HG03460 (cell line): Measurements from ENCODE around the gene PCDHGC5.

Experiments used
- ATAC-seq: cut with Tn5 transposase; IDR thresholded peaks from one replicate; pipeline ENCODE4 v1.9.1; 2021; ENCODE audit not compliant: unreplicated experiment

Gene PCDHGC5

DNA sequence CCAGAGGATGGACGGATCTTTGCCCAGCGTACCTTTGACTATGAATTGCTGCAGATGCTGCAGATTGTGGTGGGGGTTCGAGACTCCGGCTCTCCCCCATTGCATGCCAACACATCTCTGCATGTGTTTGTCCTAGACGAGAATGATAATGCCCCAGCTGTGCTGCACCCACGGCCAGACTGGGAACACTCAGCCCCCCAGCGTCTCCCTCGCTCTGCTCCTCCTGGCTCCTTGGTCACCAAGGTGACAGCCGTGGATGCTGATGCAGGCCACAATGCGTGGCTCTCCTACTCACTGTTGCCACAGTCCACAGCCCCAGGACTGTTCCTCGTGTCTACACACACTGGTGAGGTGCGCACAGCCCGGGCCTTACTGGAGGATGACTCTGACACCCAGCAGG, 1.9 kb downstream of the PCDHGC5 start:
- no peak for ATAC-seq

DNA sequence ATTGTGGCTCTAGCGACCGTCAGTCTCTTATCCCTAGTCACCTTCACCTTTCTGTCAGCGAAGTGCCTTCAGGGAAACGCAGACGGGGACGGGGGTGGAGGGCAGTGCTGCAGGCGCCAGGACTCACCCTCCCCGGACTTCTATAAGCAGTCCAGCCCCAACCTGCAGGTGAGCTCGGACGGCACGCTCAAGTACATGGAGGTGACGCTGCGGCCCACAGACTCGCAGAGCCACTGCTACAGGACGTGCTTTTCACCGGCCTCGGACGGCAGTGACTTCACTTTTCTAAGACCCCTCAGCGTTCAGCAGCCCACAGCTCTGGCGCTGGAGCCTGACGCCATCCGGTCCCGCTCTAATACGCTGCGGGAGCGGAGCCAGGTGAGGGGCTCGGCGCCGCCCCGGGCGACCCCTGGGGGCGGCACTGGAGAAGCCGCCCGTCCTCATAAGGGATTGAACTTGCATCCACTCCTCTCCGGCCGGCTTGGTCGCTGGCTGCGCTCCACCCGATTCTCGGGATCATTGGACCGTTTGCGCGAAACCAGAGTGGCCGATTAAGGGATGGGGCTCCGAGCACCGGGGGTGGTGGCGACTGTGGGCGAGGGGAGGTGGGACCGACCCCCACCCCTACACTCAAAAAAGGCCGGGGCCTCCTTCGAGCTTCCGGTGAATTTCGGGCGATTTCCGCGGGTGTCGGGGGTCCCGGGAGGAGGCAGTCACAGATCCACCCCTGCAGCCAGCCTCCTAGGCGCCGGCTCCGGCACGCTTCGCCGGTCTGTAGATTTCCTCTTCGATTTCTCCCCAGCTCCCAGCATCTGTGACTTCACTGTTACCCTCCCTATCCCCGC, 2.7 kb downstream of the PCDHGC5 start:
- ATAC-seq: no peak

DNA sequence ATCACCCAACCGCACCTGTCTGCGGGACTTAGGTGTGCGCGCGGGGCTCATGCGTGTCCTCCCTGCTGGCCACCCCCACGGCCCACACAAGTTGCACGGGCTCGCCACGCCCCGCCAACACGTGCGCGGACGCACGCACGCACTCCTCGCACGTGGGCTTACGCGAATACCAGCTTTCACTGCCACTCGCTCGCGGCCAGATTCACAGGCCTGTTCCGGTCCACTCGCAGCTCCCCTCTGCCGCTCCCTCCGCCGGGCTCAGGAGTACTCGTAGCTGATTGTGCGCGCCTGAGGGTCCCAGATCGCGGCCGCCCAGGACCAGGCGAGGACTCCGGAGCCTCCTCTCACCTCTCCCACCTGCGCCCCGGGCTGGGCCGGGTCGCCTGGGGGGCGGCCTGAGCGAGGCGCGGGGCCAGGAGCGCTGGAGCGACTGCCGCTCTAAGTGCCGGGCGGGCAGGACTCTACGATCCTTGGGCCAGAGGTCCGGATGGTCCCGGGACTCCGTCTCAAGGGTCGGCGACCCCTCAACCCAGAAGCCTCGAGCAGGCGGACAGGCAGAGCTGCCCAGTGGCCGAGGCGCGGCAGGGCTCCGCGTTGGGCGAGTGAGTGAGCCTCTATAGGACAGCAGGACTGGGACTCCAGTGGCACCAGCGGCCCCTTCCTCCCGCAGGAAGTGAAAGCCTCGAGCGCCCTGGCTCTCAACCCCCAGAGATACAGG, 3.4 kb downstream of the PCDHGC5 start:
- no peak for ATAC-seq

- no peak for ATAC-seq
These were observed 4.9 kb downstream of the PCDHGC5 start for GRCh38 chr5:141493500-141494422.

GRCh38 chr5:141494761-141495452, 6.0 kb downstream of the PCDHGC5 start:
- no peak for ATAC-seq

DNA sequence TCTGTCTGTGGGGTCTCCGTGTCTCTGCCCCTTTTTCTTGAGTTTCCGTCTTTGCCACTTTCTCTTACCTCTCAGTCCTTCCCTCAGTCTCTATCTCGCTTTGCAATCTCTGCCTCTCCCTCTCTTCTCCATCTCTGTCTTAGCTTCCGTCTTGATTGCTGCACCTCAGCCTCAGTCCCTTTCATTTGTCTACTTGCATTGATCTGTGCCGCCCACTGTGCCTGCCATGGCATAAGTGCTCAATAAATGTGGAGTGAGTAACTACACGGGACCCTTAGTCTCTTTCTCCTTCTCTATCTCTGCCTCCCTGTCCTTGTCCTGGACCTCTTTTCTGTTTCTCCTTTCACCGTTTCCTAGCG, 6.6 kb downstream of the PCDHGC5 start:
- no peak for ATAC-seq

DNA sequence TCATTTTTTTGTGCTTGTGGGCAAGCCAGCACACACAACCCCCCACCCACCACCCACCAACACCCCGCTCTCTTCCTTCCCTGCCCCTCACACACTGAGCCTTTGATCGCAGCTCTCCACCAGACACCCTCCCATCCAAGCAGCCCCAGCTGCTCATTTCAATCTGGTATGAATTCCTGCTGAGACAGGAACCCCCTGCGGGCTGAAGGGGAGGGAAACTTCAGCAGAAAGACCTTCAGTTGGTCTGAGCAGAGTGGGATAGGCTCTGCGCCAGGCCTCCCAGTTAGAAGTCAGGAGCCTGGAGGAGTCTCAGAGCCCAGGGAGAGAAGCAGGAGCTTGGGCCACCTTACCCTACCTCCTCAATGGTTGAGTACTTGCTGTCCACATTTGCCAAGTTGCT, 7.2 kb downstream of the PCDHGC5 start:
- no peak for ATAC-seq

DNA sequence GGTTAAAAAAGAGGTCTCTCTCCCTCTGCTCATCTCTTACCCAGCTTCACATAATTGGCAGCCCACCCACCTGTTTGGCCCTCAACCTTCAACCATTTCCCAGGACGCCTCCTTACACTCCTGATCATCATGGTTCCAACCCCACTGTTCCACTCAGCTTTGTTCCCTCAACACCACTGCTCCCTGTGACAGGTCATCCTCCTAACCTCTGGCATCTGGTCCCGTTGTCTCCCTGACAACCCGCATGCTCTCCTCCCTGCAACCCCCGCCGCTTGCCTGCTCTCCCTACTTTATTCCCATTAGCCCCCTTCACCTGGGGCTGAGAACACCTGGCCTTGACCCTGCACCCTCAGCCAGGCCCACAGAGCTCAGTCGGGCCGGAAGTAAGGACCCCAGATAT, 12.9 kb downstream of the PCDHGC5 start:
- no peak for ATAC-seq

DNA sequence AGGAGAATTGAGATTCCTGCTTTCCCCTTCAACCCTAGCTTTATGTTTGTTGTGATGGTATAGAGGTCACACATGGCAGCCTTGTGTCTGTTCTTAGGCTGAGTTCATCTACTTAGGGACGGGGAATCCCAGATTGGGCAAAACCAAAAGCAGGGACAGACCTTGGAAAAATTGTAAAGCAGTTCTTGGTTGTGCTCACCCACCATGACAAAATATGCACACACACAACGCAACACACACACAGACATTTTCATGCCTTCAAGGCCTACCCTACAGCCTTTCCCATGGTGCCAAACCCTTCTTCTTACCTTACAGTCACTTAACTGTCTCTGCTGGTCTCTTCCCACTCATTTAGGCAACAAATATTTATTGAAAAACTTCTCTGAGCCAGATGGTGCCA, 14.8 kb downstream of the PCDHGC5 start:
- ATAC-seq: no peak

DNA sequence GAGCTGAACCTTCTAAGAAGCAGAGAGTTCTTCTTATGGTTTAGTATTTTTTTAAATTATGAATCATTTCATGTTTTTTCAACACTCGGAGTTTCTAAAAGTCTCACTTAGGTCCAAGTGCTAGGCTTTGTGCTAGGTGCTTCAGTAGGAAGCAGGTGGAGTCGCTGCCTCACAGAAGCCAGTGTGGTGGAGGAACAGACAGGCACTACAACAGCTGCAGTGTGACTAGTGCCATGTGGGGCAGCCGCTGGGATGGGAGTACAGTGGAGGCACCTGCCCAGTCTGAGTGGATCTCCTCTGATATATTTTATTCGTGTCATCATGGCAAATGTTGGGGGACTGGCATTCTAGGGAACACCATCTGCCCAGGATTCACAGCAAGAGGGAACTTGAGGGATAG, 15.3 kb downstream of the PCDHGC5 start:
- no peak for ATAC-seq

DNA sequence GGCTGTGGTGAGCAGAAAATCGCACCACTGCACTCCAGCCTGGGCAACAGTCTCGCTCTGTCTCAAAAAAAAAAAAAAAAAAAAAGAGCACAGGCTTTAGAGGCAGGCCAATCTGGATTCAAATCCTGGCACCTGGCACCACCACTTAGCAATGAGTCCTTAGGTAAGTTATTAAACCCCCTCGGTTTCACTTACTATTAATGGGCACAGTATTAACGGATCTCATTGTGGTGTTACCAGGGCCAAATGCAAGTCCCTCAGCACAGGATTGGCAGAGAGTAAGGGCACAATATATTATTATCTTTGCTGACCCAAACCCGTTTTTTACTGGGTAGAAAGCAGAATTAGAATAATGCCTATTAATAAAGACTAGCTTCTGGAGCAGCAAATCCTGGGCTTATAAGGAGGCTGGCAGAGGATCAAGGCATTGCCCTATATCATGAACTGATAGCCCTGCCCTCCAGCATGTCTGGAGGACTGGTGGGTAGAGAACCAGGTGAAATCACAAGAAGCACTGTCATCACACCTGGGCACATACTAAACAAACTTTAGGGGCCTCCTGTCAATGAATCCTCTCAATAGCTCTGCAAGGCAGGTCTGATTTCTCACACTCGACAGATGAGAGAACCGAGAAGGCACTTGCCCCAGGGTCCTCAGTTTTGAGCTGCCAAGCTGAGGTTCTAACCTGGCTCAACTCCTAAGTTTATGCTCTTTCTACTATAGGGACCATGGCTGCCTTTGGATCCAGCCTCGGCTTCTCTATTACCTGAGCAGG, 17.7 kb downstream of the PCDHGC5 start:
- ATAC-seq: no peak

GRCh38 chr5:141507387-141508091, 18.7 kb downstream of the PCDHGC5 start:
- ATAC-seq: peak; percentile 36

DNA sequence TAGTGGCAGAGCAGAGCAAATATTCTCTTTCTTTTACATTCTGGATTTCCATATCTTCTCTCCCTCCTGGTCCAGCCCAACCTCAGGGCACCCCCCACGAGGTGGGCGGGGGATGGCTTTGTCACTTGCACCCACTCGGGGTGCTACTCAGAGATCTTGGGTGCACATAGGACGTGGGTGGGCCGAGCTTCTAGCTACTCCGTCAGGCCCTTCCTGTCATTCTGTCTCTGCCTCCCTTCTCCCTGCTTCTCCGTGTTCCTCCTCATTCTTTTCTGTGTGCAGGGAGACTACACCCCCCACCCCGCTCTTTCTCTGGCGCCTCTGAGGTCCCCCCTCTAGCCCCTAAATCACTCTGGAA, 19.5 kb downstream of the PCDHGC5 start:
- no peak for ATAC-seq

GRCh38 chr5:141508798-141509611, 20.1 kb downstream of the PCDHGC5 start:
- ATAC-seq: no peak

DNA sequence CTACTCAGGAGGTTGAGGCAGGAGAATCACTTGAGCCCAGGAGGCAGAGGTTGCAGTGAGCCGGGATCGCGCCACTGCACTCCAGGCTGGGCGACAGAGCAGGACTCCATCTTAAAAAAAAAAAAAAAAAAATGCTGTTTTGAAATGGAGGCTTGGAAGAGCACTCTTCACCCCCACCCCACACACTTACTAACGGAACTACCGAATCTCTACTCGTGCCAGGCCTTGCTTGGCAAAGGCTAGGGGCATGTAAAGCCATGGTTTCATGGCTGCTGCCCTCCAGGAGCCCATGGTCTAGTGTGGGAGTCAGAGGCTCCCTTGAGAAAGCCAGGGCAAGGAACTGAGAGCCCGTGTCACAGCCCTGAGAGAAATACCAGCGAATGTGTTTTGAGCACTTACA, 21.3 kb downstream of the PCDHGC5 start:
- ATAC-seq: no peak

GRCh38 chr5:141510850-141511601, 22.1 kb downstream of the PCDHGC5 start:
- ATAC-seq: peak; percentile 20

DNA sequence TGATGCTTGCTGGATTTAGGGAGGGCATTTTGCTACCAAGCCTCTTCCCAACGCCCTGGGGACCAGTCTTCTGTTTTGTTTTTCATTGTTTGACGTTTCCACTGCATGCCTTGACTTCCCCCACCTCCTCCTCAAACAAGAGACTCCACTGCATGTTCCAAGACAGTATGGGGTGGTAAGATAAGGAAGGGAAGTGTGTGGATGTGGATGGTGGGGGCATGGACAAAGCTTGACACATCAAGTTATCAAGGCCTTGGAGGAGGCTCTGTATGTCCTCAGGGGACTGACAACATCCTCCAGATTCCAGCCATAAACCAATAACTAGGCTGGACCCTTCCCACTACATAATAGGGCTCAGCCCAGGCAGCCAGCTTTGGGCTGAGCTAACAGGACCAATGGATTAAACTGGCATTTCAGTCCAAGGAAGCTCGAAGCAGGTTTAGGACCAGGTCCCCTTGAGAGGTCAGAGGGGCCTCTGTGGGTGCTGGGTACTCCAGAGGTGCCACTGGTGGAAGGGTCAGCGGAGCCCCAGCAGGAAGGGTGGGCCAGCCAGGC, 23.0 kb downstream of the PCDHGC5 start:
- no peak for ATAC-seq
